Islet of Langerhans (tissue), 1 donor: ENCODE measurements around the gene BLOC1S4.

Experiments used
- FAIRE-seq: peaks from one replicate; lab custom pipeline; 2011; peaks lifted over from hg19 to GRCh38; lab: Jason Lieb, UNC

The BLOC1S4 gene

DNA sequence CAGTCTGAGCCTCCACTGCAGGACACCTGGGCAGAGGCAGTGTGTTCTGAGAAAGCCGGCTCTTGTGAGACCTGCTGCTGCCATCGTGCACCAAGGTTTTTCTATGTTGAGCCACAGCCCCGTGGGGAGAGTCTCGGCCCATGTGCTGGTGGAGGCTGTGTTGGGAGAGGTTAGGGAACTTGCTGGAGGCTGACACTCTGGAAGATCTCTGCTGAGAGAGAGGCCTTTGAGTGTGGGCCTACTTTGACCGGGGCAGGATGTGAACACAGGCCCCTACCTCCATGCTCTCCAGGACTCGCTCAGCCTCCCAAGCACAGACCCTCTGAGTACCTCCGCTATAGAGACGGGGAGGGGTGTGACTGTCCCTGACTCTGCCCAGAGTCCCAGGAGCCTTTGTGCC is 23.6 kb upstream of the BLOC1S4 start:
- FAIRE-seq, result no peak

DNA sequence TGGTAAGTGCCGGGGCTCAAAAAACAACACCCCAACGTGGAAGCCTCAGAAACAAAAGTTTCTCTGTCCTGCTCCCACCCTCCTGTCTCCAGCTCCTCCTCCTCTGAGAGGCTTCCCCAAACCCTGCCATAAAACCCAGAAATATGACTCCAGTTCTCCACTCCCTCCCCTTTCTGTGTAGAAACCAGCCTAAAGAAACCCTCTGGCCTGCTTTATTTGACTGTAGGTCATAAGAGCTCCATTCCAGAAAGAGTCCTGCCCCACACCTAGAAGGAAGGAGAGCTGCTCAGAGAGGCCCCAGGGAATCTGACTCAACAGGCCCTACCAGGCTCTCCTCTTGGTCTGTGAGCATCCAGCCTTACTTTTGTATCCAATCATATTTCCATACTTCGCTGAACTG is 23.2 kb upstream of the BLOC1S4 start:
- FAIRE-seq, result no peak

DNA sequence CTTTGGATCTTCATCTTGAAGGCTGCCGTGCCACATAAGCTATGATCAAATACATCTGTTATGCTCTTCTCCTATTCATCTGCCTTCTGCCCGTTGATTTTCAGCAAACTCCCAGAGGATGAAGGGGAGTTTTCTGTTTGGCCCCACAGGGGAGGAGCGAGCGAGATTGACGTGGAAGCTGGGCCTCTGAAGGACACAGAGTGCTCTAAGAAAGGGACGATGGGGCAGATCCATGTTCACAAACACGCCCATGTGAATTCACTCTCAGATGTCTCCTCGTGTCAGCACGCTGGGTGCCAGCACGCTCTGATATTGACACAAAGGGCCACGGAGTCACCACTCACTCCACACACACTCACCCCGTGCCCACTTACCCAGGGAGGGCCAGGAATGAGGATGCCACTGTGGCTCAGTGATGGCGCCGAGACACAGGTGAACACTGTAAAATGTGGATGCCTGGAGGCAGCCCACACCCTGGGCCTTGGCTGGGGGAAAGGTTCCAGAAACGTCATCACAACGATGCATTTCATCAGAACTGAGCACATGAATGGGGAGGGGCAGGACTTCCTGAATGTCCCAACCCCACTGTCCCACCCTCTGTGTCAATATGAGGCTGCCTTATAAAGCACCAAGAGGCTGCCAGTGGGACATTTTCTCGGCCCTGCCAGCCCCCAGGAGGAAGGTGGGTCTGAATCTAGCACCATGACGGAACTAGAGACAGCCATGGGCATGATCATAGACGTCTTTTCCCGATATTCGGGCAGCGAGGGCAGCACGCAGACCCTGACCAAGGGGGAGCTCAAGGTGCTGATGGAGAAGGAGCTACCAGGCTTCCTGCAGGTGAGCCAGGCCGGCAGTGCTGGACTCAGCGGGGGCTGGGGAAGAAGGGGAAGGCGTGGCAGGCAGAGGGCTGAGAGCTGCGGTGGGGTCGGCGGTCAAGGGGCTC is 22.5 kb upstream of the BLOC1S4 start, which contains the start of gene S100P:
Gene S100P, plus strand, starts transcription at position 648 of the 946 bp plus-strand sequence. Its CDS starts 55 bp downstream, at position 703.
- FAIRE-seq, result no peak

DNA sequence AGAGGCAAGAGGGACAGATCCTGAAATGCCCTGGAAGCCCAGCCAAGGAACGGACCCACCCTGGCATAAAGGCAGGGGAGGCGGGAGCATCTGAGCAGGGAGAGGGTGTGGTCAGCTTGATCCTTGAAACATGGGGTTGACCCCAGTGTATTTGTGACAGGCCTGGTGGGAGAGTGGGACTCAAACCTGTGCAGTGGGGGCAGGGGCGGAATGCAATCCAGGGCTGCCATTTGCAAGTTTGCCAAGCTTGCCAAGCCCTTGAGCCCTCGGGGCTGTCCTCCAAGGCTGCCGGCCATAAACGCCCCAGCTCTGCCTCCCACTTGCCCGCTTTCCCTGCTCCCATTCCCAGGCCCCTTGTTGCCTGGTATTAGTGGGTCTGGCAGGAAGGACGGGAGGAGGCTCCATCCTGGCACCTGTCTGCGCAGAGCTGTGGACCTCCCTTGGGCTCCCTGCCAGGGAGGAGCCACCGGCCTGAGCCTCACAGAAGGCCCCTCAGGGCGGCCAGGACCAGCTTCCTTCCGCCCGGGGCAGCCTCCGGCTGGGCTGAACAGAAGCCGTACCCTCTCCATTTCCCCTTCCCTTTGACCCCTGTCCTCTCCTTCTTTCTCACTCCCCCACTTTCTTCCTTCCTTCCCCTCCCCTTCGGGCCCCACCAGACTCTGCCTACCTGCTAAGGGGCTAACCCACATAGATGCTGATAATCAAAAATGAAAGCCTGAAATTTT is 21.6 kb upstream of the BLOC1S4 start:
- no peak for FAIRE-seq

DNA sequence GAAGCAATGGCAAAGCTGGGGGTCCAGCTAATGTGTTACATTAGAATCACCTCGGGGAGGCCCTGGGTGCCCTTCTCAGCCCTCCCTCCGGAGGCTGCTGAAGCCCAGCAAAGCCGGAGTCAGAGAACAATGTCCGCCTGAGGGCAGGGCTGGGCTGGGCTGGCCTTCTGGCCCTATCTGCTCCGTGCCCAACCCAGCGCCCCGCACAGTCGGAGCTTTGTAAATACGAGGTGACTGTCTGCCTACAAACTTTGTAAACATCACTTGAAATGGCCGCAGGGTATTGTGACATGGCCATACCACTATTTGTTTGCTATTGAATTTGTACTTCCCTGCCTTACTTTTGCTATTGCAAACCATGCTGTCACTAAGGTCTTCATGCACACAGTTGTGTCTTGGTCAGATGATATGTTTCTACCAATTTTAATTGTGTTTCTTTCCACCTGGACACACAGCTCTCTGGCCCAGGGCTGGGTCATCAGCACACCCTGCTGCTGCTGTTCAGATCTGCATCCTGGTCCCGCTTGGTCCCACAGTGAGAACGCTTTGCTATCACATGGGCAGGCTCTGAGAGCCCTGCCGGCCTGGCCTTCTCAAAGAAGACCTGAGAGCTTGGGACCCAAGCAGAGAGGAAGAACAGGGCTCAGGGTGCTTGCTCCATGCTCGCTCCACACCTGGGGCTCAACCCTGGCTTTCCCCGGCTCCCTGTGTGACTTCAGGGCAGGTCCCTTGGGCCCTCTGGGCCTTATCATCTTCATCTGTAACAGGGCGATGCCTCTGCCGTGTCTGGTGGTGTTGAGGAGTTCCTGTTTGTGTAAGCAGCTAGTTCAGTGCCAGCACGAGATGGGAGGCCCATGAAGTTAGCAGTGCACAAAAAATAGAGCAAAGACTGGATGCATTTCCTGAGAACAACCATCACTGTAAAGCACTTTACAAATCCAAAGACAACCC is 20.0 kb upstream of the BLOC1S4 start:
- FAIRE-seq, result no peak

DNA sequence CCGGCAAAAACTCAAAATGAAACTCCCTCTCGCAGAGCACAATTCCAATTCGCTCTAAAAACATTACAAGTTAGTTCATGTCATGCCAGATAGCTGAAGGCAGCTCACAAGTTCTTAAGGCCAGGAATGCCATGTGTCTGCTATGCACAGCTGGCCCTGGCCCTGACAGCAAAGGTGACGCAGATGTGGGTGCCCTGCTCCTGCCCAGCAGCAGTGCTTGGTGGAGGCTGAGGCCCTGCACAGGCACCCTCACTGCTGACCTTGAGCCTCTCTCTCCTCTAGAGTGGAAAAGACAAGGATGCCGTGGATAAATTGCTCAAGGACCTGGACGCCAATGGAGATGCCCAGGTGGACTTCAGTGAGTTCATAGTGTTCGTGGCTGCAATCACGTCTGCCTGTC is 19.4 kb upstream of the BLOC1S4 start:
- no peak for FAIRE-seq

DNA sequence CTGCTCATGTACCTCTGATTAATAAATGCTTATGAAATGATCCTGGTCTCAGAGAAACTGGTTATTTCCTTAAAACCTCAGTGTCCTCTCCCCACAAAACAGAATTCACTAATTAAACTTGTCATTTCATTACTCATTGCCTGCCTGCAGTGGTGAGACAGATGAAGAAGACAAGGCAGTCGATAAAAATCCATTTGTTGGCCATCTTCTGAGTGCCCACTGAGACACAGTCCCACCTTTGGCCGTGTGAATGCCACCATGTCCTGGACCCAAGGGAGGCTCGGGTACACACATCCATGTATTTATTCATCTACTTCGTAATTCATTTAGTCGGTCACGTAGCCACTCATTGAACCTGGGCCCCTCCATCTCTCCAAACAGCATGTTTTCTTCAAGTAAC is 18.8 kb upstream of the BLOC1S4 start:
- no peak for FAIRE-seq

DNA sequence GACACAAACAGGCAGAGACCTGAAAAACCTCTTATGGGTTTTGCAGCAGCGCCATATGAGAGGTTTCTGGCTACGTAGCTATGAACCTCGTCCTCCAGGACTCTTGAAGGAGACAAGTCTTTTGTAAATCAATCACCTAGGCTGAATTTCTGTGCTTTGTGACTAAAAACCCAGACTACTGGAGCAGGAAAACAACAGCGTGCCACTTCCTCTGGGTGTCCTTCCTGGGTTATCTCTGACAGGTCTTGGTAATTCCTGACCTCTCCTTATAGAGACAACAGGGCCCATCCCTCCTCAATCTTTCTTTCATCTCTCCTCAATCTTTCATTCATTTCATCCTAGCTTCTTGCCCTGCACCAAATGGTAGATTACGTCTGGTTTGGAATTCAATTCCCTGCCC is 16.6 kb upstream of the BLOC1S4 start:
- no peak for FAIRE-seq

DNA sequence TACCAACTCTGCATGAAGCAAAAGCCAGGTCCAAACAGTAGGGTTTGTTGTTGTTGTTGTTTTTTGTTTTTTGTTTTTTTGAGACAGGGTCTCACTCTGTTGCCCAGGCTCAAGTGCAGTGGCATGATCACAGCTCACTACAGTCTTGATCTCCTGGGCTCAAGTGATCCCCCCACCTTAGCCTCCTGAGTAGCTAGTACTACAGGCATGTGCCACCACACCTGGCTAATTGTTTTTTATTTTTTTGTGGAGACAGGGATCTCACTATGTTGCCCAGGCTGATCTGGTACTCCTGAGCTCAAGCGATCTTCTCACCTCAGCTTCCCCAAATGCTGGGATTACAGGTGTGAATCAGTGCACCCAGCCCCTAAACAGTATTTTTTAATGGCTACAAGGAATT is 16.1 kb upstream of the BLOC1S4 start:
- FAIRE-seq, result no peak

DNA sequence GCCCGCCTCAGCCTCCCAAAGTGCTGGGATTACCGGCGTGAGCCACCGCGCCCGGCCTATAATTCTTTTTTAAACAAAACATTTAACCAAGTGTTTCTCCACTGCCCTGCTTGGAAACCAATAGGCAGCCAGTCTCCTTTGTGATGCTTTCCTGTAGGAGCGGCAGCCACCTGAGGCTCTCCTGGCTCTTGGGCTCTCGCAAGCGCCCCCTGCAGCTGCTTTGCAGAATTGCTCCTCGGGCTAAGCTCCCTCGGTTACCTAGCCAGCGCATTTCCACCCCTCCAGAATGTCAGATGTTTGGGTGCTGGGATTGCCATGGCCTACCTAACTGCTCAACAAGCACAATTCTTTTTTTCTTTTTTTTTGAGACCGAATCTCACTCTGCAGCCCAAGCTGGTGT is 14.6 kb upstream of the BLOC1S4 start:
- no peak for FAIRE-seq

DNA sequence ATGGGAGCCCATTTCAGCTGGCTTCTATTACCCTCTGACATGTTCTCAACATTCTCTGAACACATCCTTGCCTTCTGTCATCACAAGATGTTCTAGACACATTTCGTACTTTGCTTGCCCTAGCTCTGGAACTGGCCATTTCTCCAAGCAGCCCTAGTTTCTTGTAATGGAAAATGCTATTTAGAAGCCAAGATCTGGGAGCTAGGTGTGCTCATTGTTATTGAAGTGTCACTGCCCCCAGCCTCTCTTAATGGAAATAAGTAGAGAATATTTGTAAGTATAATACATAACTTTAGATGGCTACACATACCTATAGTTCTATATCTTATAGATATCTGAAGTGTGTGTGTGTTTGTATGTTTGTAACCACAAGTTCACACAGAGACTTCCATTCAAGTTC is 13.2 kb upstream of the BLOC1S4 start:
- no peak for FAIRE-seq

DNA sequence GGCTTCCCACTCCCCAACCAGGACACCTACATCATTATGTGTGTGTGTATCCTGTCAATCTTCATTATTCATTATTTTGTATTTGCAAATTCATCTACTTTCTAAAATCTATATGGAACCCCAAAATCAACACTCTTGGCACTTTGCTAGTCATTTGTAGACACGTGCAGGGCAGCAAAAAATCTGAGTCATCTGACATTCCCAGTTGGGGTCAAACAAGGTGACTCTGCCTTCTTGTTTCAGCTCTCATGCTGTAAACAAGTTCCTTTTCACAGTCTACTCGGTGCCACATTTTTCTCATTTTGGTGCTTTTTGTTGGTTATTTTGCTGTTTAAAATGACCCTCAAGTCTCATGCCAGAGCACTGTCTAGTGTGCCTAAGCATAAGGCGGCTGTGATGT is 12.2 kb upstream of the BLOC1S4 start:
- no peak for FAIRE-seq

DNA sequence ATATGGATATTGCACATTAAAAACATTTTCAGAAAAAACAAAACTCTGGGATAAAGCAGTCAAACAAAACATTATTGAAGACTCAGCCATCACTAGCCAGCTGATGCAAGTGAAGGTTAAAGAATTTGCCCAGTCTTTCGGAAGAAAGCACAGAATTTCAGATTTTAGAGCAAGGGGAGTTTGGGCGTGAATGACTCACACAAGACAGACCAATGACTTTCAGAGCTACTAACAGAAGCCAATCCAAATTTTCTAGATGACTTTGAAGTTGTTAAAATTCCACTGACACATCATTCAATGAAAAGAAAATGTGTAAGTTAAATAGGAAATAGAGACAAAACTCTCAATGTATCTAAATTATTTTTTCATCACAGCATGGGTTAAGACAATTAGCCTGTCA is 10.3 kb upstream of the BLOC1S4 start:
- no peak for FAIRE-seq

DNA sequence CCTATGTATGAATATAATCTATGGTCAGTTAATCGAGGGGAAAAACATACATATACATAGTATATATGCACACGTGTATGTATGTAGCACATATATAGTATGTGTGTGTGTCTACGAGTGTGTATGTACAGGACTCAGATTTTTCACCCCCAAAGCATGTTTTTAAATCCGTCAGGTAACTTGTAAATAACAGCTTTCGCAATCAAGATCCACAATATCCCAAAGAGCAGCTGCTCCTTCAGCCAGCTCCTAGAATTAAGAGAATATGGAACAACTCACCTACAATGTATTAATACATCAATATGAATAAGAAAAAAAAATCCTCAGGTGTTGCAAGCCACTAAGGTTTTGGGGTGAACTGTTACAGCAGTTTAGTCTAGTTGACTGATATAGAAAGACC is 9.8 kb upstream of the BLOC1S4 start:
- no peak for FAIRE-seq

DNA sequence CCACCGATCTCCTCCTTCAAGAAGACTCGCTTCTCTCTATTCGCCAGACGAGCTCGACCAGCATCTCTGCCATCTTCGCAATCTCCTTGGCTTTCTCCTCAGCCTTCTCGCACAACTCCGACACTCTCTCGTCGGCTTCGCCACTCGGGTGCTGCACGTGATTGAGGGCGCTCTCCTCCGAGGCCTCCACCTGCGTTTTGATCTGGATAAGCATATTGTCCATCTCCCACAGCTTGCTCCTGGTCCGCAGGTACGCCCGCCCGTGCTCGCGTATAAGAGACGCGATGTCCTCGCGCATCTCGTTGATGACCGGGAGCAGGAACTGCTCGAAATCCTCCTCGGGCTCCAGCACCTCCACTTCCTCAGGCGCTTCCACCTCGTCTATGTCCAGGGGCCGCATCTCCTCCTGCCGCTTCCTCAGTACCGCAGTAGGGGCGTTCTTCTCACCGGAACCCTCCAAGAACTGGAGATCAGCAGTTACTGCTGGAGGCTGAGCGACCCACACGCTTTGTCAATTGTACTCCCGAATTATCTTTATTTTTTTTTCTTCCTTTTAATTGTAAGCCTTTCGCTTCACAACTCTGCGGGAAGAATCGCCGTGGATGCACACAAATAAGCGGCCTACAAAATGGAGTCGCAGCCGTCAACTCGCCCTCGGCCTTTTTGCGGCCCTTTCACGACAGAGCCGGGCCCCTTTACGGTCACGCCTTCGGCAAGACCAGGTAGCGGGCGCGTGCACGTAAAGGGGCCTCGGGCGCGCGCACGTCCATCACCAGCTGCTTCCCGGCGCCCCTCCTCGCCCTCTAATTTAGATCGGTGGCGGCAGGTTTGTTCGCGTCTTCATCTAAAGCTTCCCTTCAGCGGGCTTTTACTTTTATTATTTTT is 6.5 kb upstream of the BLOC1S4 start, which contains the start of gene MRFAP1L1:
Gene MRFAP1L1, minus strand, starts transcription at position 636 of the 885 bp plus-strand sequence. Its CDS starts 236 bp downstream, at position 400.
- FAIRE-seq, result no peak

DNA sequence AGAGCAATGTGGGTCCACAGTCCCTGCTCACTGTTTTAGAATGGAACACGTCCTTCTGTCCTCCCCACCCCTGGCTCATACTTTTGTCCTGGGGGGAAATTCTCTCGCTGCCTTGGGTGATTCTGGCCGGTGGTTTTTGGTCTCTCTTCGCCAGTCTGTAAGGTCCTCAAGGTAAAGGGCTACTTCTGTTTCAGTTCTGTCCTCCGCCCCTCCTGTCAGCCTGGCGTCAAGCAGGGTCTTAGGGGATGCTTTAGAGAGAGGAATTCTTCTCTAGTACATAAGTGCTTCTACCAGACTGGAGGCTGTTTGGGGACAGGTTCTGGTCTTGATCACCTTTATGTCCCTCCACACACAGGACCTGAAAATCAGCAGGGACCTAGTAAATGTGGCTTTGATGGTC is 5.7 kb upstream of the BLOC1S4 start:
- no peak for FAIRE-seq

DNA sequence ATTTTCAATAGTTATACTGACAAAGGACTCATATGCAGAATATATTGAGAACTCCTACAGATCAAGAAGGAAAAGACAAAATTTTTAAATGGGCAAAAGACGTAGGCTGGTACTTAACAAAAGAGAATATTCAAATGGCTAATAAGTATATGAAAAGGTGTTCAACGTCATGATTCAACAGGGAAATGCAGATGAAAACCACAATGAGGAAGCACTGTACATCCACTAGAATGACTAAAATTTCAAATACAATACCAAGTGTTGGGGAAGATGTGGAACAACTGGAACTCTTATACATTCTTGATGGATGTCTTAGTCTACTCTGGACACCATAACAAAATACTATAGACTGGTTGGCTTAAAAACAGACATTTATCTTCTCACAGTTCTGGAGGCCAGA is 5.0 kb upstream of the BLOC1S4 start:
- FAIRE-seq, result no peak

DNA sequence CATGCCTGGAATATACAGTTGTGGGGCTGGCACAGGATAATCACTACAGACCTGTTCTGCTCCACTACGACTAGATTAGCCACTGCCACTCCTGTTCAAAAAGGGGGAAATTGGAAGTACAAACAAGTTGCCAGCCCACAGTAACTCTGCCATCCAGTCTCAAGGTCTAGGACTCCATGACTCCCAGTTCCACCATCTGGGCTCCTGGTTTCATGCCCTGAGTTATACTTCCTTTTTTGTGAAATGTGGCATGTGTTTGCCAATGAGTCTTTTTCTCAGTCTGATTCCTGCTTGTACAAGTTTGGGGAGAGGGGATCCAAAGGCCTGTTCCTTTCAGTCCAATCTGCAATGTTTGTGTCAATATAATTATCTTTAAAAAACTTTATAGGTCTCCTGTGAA is 1.0 kb upstream of the BLOC1S4 start:
- no peak for FAIRE-seq

DNA sequence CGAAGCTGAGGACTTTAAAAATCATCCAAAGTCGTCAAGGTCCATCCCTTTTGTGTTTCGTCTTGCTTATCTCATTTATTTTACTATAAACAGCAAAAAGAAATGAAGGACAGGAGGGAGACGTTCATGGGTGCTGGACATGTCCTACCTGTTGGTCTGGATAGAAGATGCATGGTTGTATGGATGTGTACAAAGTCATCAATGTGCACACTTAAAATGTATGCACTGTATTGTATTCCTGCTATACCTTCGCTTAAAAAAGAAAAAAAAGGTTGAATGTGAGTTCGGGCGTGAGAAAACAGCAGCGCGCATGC is 313 bp upstream of the BLOC1S4 start:
- peak; percentile 27 for FAIRE-seq

DNA sequence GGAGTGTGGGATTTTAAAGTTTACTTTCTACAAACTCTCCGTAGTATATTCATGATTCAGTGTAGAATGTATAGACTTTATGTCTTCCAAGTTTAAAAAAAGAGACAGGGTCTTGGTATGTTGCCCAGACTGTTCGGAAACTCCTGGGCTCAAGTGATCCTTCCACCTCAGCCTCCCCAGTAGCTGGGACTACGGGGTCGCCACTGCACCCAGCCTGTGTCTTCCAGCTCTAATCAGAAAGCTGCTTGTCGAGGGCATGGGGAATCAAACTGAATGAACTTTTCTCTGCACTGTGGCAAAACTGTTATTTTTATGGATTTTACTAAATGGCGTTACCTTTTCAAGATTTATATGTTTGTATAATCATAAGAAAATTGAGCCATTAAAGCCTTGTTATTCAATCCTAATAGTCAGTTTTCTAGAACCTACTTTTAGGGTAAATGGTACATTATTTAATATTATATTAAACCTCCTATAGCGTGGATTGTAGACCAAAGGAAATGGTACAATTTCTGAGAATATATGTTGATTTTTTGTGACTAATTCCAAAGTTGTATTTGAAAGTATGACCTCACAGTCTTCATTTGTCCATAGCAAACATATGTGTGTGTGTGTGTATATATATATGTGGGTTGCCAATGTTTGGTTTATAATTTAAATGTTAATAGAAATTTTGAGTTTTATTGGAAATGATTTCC is 1.1 kb downstream of the BLOC1S4 start:
- FAIRE-seq, result no peak
